ENCODE measurements around the gene TAF11L4.
"Not testable (repeated sequence)": the region's sequence is repeated elsewhere in the genome, so short reads cannot be mapped to it uniquely, and the experiment has no call there.

DNA sequence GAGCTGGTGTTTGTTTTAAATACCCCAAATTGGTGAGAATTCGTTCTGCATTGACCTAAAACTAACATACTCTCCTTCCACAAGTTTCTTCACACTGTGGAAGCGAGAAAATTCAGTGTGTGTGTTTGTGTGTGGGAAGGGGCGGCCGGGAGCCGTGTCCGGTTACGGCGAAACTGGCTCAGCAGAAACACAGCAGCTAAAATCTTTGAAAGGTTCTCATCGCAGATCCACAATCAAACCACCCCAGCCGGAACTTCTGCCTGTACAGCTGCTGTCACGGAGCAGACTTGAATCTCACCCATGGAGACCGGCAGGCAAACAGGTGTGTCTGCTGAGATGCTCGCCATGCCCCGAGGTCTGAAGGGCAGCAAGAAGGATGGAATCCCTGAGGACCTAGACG, at the start of gene TAF11L4:
- TF ChIP-seq, protein P1, sequence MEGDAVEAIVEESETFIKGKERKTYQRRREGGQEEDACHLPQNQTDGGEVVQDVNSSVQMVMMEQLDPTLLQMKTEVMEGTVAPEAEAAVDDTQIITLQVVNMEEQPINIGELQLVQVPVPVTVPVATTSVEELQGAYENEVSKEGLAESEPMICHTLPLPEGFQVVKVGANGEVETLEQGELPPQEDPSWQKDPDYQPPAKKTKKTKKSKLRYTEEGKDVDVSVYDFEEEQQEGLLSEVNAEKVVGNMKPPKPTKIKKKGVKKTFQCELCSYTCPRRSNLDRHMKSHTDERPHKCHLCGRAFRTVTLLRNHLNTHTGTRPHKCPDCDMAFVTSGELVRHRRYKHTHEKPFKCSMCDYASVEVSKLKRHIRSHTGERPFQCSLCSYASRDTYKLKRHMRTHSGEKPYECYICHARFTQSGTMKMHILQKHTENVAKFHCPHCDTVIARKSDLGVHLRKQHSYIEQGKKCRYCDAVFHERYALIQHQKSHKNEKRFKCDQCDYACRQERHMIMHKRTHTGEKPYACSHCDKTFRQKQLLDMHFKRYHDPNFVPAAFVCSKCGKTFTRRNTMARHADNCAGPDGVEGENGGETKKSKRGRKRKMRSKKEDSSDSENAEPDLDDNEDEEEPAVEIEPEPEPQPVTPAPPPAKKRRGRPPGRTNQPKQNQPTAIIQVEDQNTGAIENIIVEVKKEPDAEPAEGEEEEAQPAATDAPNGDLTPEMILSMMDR (IDR thresholded peaks at IDR 0.05): not testable (repeated sequence)
- TF ChIP-seq POLR2A (IDR thresholded peaks at IDR 0.05): not testable (repeated sequence)

Data from esophagus squamous epithelium (tissue), 4 donors.